GM21576 (cell line): ENCODE measurements around the gene SHC3.

Experiments
- ATAC-seq: cut with Tn5 transposase; IDR thresholded peaks from one replicate; pipeline ENCODE4 v1.9.1; 2021; ENCODE audit warnings: mild to moderate bottlenecking, moderate library complexity; ENCODE audit not compliant: unreplicated experiment

SHC3 gene

DNA sequence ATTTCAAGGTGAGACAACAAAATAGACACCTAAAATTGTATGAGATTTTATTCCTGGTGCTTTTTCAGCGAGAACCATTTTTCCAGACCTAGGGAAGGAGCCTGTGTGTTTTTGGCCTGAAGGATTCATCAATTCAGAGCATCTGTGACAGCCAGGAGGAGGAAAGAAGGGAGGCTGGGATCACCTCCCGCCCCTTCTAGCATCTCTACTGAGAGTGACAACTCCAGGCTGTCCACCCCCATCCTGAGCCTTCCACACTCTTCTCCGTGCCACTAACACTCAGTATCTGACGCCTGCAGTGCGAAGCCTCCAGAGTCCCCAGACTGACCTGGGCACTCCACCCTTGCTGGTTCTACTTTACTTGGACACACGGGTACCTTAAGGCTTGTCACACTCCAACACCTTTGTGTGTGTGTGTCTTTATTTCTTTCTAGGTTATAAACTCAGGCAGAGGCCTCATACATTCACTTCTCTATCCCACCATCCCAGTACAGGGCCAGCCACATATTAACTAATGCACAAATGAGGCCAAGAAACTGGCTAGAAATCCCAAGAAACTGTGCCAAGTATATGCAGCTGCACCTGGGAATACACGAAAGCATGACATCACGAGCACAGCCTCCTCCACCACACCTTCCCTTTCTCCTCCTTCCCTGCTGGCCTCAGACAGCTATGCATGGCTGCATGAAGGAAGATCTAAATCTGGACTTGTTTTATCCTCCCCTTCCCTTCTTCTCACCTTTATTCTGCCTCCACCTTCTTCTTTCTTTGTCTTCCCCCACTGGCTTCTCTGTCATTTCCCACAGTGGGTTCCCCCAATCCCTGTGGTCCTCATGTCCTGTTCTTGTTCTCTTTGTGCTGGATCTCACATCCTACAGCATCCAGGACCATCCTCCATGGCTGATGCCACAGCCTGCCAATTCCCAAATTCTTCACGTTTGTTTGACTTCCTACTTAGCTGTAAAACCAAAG is 171.3 kb downstream of the SHC3 start:
- ATAC-seq = no peak

DNA sequence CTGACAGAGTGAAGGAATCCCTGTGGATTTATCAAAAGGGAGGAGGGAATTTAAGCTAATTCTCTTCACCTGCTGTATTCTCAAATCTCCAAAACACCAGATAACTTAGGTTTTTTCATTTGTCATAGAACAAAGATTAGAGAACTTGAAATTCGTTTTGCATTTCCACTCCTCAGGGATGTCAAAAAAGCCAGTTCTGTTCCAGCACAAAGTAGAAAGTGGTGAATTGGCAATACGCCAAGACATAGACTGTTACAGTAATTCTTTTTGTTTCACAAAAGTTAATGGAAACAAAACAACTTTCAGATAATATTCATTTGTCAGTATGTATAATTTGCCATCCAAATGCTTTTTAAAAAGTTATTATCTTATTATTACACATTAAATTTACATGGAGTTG is 172.4 kb downstream of the SHC3 start:
- no peak for ATAC-seq

DNA sequence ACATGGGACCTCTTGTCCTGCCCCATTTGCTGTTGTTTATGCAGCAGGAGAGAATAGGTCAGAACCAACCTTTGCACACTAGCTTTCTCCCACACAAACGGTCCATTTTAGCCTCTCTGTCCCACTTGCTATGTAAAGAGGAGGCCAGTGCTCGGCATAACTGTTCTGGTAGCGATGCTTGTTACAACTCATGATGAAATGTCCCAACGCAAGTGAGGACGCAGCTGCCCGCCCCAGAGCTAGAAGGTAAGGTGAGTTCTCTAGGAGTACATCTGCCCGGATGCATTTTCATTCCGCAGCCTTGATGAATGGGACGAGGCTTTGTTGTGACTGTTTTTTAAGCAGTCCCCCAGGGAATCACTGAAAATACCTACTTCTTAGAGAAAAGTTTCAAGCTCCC is 173.3 kb downstream of the SHC3 start:
- no peak for ATAC-seq

DNA sequence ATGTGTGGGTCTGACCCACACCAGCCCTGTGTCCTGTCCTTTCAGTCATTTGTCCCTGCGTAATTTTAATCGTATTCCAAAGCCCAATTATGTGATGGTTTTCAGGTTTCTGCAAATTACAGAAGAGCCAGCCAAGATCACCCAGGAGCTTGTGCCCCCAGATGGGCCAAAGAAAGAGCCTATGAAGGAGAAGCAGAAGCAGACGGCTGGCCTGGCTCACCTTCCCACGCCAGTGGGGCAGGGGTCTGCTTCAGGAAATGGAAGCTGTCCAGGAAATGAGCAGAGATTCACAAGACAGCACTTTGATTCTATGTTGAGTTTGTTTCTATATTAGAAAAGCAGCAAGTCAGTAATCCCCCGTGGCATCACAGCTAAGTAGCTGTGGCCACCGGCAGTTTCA is 175.6 kb downstream of the SHC3 start:
- no peak for ATAC-seq

DNA sequence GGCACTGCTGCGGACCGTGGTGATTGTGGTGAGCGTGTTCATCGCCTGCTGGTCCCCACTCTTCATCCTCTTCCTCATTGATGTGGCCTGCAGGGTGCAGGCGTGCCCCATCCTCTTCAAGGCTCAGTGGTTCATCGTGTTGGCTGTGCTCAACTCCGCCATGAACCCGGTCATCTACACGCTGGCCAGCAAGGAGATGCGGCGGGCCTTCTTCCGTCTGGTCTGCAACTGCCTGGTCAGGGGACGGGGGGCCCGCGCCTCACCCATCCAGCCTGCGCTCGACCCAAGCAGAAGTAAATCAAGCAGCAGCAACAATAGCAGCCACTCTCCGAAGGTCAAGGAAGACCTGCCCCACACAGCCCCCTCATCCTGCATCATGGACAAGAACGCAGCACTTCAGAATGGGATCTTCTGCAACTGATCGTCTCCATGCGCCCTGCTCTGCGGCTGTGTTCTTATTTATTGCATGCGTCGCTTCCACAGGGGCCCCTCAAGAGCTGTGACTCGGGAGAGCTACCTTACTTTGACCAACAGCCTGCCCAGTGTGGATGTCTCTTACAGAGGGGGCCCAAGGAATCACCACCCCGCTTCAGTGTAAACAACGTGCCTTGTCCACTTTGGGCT is 176.6 kb downstream of the SHC3 start:
- ATAC-seq = no peak

DNA sequence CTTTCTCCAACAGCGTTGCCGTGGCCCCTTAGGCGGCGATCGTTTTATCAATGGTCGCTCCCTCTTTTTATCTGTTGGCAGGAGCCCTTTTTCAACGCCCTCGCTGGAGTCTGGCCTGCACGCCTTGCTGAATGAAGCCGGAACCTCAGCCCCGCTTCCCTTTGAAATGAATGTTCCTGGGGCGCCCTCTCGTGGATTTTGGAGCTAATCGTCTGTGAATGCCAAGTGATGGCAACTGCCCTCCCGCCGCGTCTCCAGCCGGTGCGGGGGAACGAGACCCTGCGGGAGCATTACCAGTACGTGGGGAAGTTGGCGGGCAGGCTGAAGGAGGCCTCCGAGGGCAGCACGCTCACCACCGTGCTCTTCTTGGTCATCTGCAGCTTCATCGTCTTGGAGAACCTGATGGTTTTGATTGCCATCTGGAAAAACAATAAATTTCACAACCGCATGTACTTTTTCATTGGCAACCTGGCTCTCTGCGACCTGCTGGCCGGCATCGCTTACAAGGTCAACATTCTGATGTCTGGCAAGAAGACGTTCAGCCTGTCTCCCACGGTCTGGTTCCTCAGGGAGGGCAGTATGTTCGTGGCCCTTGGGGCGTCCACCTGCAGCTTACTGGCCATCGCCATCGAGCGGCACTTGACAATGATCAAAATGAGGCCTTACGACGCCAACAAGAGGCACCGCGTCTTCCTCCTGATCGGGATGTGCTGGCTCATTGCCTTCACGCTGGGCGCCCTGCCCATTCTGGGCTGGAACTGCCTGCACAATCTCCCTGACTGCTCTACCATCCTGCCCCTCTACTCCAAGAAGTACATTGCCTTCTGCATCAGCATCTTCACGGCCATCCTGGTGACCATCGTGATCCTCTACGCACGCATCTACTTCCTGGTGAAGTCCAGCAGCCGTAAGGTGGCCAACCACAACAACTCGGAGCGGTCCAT is 177.4 kb downstream of the SHC3 start:
- no peak for ATAC-seq

DNA sequence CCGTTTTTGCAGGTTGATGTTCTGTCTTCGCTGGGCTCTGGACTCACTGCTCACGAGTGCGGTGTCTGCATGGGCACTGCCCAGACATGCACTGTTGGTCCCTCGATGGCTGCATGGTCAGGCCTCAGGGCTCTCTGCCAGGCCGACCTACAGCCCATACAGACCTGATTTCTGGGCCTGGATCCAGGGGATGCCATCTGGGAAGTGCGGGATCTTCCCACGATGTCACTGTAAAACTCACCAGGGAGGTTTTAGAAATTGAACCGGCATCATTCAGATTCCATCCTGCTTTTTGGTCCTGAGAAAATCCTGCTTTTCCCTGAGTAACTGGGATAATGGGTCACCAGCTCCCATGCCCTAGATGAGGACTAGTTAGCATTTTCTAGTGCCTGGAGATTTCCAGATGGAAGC is 178.2 kb downstream of the SHC3 start:
- no peak for ATAC-seq

DNA sequence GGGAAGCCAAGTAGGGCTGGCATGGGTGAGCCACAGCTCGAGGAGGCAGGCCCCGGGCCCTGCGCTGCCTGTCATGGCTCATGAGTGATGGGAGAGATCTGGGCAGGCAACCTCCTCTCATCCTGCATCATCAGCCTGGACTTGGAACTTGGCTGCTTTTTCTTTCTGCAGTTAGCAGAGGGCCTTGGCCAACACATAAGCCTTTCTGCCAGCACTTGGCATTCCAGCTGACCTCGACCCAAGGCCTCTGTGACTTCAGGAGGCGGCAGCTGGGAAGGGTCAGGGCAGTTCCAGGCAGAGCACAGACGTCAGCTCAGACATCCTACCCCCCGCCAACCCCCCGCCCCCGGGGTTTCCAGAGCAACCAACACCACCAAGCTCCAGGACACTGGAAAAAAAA is 179.7 kb downstream of the SHC3 start:
- no peak for ATAC-seq

DNA sequence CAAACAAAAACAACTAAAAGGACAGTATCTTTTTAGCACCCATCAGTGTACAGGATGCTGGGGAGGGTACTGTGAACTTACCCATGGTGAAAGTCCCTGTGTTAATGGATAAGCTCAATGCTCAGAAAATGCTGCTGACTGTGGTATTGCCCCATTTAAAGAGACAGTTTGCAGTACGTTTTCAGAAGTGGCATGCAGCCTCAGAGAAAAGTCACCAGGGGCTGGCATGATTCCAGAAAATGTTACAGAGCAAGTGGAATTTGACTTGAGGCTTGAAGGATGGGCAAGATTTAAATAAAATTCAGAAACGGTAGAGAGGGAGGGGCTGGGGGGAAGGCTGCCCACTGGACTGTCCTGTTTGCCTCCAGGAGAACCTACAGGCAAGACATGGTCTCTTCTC is 180.1 kb downstream of the SHC3 start:
- no peak for ATAC-seq

DNA sequence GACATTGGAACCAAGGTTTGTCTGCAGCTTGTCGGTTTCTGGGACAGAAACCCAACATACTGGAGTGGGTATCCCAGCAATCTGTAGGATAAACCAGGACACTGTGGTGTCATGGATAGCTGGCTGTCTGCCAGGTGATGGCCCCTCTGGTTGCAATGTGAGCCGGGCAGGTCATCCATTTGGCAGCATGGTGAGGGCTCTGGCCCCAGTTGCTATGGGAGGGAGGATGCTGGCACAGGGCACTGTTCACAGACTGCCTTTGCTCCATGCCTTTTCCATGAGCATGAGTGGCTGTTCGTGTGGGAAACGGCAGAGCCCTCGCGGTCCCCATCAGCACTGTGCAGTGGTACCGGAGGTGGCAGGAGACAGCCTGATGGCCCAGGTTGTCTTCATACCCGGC is 181.0 kb downstream of the SHC3 start:
- no peak for ATAC-seq

DNA sequence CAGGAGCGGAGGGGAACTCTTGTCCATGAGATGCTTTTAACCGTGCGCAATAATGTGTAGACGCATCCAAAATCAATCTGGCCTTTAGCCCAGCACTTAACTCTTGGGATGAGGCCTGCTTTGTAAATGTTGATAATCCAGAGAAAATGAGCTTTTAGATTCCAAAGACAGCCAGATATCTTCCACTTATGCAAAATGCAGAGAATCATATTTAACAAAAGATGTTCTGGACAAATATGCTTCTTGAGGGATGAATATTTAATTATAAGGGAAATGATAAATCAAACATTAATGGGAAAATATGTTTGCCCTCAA is 181.7 kb downstream of the SHC3 start:
- ATAC-seq = no peak

DNA sequence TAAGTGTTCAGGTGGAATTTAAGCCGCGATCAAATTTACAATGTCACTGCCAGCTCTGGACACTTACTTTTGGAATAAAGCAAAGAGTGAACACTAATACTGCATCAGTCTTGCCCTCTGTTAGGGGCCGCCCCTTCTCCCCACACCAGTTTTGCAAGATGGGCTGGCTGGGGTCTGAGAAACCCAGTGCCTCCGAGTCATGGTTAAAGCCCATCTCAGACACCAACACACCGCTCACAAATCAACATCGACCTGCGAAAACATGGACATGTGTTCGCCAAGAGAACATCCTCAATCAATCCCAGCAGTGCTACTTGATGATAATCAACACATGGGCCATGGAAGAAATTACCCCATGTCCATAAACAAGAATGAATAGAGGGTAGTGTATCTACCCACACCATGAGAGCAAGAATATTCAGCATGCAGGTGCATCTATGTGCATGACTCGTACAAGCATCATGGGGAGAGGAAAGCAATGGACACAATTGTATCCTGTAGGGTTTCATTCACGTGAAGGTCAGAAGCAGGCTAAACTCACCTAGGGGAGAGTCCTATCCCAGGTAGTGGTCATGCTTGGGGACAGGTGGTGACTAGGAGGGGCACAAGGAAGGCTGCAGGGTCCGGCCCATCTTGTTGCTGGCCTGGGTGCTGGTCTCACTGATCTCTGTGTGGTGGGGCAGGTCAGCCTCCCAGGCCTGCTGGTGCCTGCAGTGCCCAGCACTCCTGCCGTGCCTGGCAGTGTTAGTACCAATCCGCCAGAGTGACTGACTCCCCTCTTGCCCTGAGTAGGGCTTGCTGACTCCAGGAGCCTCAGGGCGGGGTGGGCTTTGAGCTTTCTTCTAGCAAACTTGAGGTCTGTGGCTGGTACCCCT is 182.3 kb downstream of the SHC3 start:
- ATAC-seq = no peak

DNA sequence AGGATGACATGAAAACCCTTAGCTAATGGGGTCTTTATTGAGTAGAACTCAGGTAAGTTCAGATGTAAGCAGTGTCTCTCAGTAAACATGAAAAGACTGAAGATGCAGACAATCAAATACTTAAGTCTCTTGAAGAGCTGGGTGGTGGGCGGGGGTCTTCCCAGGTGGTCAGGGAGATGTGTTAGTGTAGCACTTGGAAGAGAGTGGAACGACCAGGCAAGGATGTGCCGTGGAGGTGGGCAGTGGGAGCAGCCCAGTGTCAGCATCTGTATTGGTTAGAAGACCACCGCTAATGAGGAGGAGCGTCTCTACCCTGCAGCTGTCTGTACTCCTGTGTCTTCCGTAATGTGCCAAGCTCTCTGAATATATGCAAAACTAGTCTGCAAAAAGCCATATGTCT is 183.0 kb downstream of the SHC3 start:
- ATAC-seq = no peak

DNA sequence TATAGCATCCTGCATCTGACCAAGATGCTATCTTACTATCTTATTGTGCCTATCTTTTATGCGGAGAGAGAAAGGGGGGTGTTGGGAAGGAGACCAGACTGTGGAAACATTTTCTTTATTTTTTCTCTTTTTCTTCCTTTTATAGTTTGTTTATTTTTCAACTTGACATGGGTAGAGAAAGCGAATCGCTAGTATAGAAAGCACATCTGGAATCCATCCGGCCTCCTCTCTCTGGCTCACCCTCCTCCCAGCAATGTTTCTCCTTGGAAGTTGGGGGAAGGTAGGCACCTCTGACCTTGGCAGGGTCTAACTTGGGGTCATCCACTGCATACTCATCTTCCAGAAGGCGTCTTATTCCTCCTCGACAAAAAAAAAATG is 183.4 kb downstream of the SHC3 start:
- ATAC-seq = no peak

DNA sequence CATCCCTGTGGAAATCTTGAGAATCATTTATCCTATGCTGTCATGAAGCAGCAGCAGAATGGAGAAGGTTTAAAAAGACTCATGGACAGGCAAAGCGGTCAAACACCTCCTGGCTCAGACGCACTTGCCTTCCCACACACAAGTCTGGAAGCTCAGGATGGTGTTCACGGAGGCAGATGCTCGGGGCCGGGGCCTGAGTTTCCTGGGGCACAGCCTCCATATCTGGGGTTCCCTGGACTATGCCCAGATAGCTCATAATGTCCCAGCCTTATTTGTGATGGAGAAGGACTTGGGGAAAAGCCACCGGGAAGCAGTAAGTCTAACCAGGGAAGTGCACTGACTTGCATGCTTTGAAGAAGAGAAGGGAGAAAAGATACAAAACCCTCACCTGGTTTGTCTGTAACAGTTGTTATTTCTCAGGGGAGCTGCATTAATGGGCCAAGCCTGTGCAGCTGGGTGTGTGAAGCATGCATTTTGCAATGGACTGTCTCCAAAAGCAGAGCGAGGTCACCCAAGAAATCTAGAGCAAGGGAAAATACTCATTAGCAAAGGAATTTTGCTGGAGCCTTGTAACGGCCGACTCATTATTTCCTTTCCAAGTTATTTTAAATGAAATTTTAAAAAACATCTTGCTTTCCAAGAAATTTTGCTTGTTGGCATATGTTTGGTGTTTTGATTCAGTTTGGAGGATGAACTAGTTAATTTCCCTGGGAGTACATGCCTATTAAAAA is 184.0 kb downstream of the SHC3 start:
- no peak for ATAC-seq

DNA sequence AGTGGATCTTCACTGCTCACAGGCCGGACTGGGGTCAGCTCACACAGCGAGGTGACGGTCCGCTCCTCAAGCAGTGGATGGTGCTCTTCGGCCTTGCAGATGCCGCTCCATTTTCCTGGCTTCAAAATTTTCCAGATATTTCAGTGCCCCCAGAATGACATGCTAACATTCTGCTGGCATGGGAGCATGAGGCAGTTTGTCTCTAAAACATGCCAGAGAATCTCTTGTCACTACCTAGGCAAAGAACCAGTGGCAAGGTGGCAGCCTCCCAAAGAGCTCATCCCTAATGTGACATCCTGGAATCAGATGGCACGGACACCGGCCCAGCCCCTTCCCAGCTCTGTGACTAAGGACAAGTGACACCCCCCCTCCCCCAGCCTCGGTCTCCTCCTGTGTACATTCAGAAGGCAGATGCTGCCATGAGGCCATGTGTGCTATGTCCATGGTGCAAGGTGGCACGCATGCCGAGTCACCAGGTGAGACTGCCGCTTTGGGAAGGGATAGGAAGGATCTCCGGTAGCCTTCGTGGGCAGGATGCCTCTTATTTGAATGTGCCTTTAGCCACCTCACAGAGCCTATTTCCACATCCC is 184.7 kb downstream of the SHC3 start:
- no peak for ATAC-seq

DNA sequence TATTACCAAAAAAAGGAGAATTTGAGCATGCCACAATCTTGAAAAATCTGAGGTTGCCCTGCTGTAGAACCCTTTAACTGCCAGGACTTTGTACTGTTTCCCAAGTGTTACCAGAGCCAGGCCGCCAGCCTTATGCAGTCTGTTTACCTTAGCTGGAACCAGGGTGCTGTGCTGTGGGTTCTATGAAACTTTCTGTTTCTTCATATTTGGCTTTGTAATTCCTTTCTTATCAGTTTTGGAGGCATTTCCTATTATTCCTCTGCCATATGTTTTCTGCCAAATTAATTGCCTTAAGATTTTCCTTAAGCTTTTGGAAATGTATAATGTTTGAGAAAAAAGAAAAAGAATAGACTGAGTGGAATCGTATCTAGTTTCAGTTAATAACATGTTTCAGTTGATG is 185.3 kb downstream of the SHC3 start:
- no peak for ATAC-seq

DNA sequence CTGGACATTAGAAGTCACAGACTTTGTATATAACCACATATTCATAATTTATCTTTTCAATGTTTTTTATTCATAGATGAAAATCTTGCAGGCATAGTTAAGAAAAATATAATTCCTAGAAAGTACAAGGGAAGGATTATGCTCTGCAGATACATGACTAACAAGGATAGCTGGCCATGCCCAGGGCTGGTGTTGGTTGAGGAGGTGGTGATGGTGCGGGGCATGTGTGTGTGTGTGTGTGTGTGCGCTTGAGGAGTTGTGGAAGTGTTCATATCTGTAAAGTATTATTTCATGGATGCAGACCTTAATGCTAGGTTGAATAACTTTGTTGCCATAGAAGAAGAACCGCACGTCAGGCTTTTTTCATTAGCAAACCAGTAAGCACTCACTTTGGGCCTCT is 186.1 kb downstream of the SHC3 start:
- no peak for ATAC-seq
